DMS79 treated with DMSO at 0.1 percent for 48 hours (cell line): ENCODE measurements around the gene TCEAL9.
"Not testable (repeated sequence)": the region's sequence is repeated elsewhere in the genome, so short reads cannot be mapped to it uniquely, and the experiment has no call there.

ENCODE experiments used
- DNase-seq: peaks from one replicate; lab custom pipeline; 2025; lab: John Stamatoyannopoulos, UW

TCEAL9 gene

GRCh38 chrX:103356130-103356798, at the start of gene TCEAL9:
Gene TCEAL9, plus strand, starts transcription at chrX:103356506. Its CDS starts 1,179 bp downstream, at chrX:103357685.
- DNase-seq = peak; percentile 75

- peak; percentile 37 for DNase-seq
Measured at GRCh38 chrX:103309860-103310554, 46.3 kb upstream of the TCEAL9 start.

- DNase-seq = peak; percentile 89
Measured at GRCh38 chrX:103310555-103311398, 45.5 kb upstream of the TCEAL9 start, which contains the start of gene BEX2. Gene BEX2, minus strand, starts transcription at chrX:103310990. Its CDS starts 1,014 bp downstream, at chrX:103309976.

- DNase-seq = no peak
Measured at GRCh38 chrX:103311399-103311780, 44.9 kb upstream of the TCEAL9 start.

- no peak for DNase-seq
Measured at GRCh38 chrX:103329991-103330390, 26.3 kb upstream of the TCEAL9 start, which contains the start of gene TCEAL7. Gene TCEAL7, plus strand, starts transcription at chrX:103330239. Its CDS starts 1,165 bp downstream, at chrX:103331404.

- no peak for DNase-seq
Measured at GRCh38 chrX:103330681-103331288, 25.5 kb upstream of the TCEAL9 start.

GRCh38 chrX:103338663-103339062, 17.6 kb upstream of the TCEAL9 start:
- no peak for DNase-seq

- peak; percentile 23 for DNase-seq
Measured at GRCh38 chrX:103343105-103343504, 13.2 kb upstream of the TCEAL9 start.

- DNase-seq = no peak
Measured at GRCh38 chrX:103344606-103345005, 11.7 kb upstream of the TCEAL9 start.

GRCh38 chrX:103347682-103348397, 8.5 kb upstream of the TCEAL9 start:
- DNase-seq = no peak

- DNase-seq = no peak
Measured at GRCh38 chrX:103356858-103357257, 552 bp downstream of the TCEAL9 start.

GRCh38 chrX:103357871-103358270, 1.6 kb downstream of the TCEAL9 start:
- no peak for DNase-seq

- not testable (repeated sequence) for DNase-seq
Measured at GRCh38 chrX:103359605-103360004, 3.3 kb downstream of the TCEAL9 start.

- DNase-seq = no peak
Measured at GRCh38 chrX:103360092-103360491, 3.8 kb downstream of the TCEAL9 start.

- no peak for DNase-seq
Measured at GRCh38 chrX:103360916-103361315, 4.6 kb downstream of the TCEAL9 start.

- no peak for DNase-seq
Measured at GRCh38 chrX:103361798-103362197, 5.5 kb downstream of the TCEAL9 start.

- no peak for DNase-seq
Measured at GRCh38 chrX:103362474-103362873, 6.2 kb downstream of the TCEAL9 start.

- no peak for DNase-seq
Measured at GRCh38 chrX:103363046-103363445, 6.7 kb downstream of the TCEAL9 start.

GRCh38 chrX:103367502-103367901, 11.2 kb downstream of the TCEAL9 start:
- DNase-seq = no peak

GRCh38 chrX:103369479-103369878, 13.2 kb downstream of the TCEAL9 start:
- DNase-seq = no peak

GRCh38 chrX:103372886-103373285, 16.6 kb downstream of the TCEAL9 start:
- DNase-seq = no peak
